ENCODE measurements around the gene ZEB2.

GRCh38 chr2:144517866-144518747, 1.8 kb downstream of the ZEB2 start:
- TF ChIP-seq POLR2A (IDR thresholded peaks at IDR 0.05) (no peak), CTCF (IDR thresholded peaks at IDR 0.05) (no peak)

All from adrenal gland (tissue), 5 donors.